IMR-90 (cell line): Measurements from ENCODE around the gene PNPLA5. TPM values are rescaled to one million over a fixed set of nuclear protein-coding genes. Genes with fewer than 3 reads are reported as not detected.

Experiments used
- ATAC-seq: fragments of 200-7000 bp; cut with Tn5 transposase; 2 replicates; pipeline ENCODE4 v1.9.1; 2020; ENCODE audit warnings: low read depth, mild to moderate bottlenecking, moderate library complexity
- BruUV-seq: library from RNA; stranded (reverse); fragments of 400-500 nt; replicated peaks from 2 replicates; lab custom pipeline; 2021; lab: Mats Ljungman, UMichigan
- CTCF ChIA-PET: fragments of 300-600 bp; formaldehyde crosslinking; extraction: SDS; loops from one replicate; lab custom pipeline; 2021; ENCODE audit warnings: antibody characterized with exemption; lab: Yijun Ruan, JAX
- POLR2A ChIA-PET: fragments of 300-600 bp; sonication (Branson Sonifier 250); formaldehyde crosslinking; loops from one replicate; lab custom pipeline; 2022; ENCODE audit warnings: antibody characterized with exemption; ENCODE audit not compliant: unreplicated experiment; lab: Charles Lee
- DNase-seq: peaks from one replicate; pipeline ENCODE4 v3.0.0; 2013
- H2AFZ ChIP-seq: replicated peaks from 2 replicates; pipeline ENCODE3; 2013; ENCODE audit warnings: low read length, mild to moderate bottlenecking; ENCODE audit not compliant: poor library complexity
- H2AK5ac ChIP-seq: 2 replicates; pipeline ENCODE4 v1.6.1; 2013; ENCODE audit warnings: low read depth, low read length, inconsistent platforms
- H2AK9ac ChIP-seq: replicated peaks from 2 replicates; pipeline ENCODE3; 2013; ENCODE audit warnings: mild to moderate bottlenecking, low read depth, low read length, moderate library complexity; ENCODE audit not compliant: poor library complexity
- H2BK120ac ChIP-seq: 2 replicates; pipeline ENCODE4 v1.6.1; 2013; ENCODE audit warnings: low read depth, low read length, inconsistent platforms
- H2BK15ac ChIP-seq: 3 replicates; pipeline ENCODE4 v1.6.1; 2013; ENCODE audit warnings: low read depth, low read length, inconsistent platforms
- H2BK20ac ChIP-seq: 2 replicates; pipeline ENCODE4 v1.6.1; 2013; ENCODE audit warnings: low read depth, mild to moderate bottlenecking, inconsistent platforms, low read length, moderate library complexity
- H2BK5ac ChIP-seq: 2 replicates; pipeline ENCODE4 v1.6.1; 2013; ENCODE audit warnings: mild to moderate bottlenecking, low read depth, low read length, inconsistent platforms; ENCODE audit not compliant: poor library complexity, severe bottlenecking
- H3K14ac ChIP-seq: replicated peaks from 2 replicates; pipeline ENCODE4 v1.6.1; 2013; ENCODE audit warnings: low read depth, low read length, inconsistent platforms
- H3K18ac ChIP-seq: 2 replicates; pipeline ENCODE4 v1.6.1; 2013; ENCODE audit warnings: low read depth, low read length, control low read depth
- H3K23ac ChIP-seq: 2 replicates; pipeline ENCODE4 v1.6.1; 2013; ENCODE audit warnings: low read depth, low read length, inconsistent platforms
- H3K27ac ChIP-seq: 2 replicates; pipeline ENCODE4 v1.5.1; 2013; ENCODE audit warnings: mild to moderate bottlenecking, control low read depth, low read length; ENCODE audit not compliant: insufficient read depth
- H3K27me3 ChIP-seq: 2 replicates; pipeline ENCODE4 v1.6.1; 2013; ENCODE audit warnings: low read length; ENCODE audit not compliant: control insufficient read depth, insufficient read depth
- H3K36me3 ChIP-seq: 2 replicates; pipeline ENCODE4 v1.6.1; 2013; ENCODE audit warnings: low read length, mixed read lengths; ENCODE audit not compliant: control insufficient read depth, insufficient read depth
- H3K4ac ChIP-seq: 2 replicates; pipeline ENCODE4 v1.6.1; 2013; ENCODE audit warnings: low read depth, low read length, inconsistent platforms
- H3K4me1 ChIP-seq: 2 replicates; pipeline ENCODE4 v1.6.1; 2013; ENCODE audit warnings: low read length, mixed read lengths; ENCODE audit not compliant: control insufficient read depth, insufficient read depth
- H3K4me2 ChIP-seq: 2 replicates; pipeline ENCODE4 v1.6.1; 2013; ENCODE audit warnings: low read depth, mild to moderate bottlenecking, control low read depth, low read length, moderate library complexity
- H3K4me3 ChIP-seq: 2 replicates; pipeline ENCODE4 v1.5.1; 2013; ENCODE audit warnings: low read depth, mild to moderate bottlenecking, control low read depth, low read length, moderate library complexity; ENCODE audit not compliant: insufficient read depth
- H3K56ac ChIP-seq: 2 replicates; pipeline ENCODE4 v1.6.1; 2013; ENCODE audit warnings: low read length, inconsistent platforms; ENCODE audit not compliant: insufficient read depth; ENCODE audit errors: extremely low read depth
- H3K79me1 ChIP-seq, 2 experiments: 2 replicates each; pipeline ENCODE4 v1.6.1; 2013; ENCODE audit warnings: low read length in 2 of 2, inconsistent platforms in 1 of 2, low read depth in 1 of 2
- H3K9ac ChIP-seq: 2 replicates; pipeline ENCODE4 v1.6.1; 2013; ENCODE audit warnings: low read depth, low read length, control low read depth
- H3K9me1 ChIP-seq: 2 replicates; pipeline ENCODE4 v1.6.1; 2013; ENCODE audit warnings: low read length, inconsistent platforms; ENCODE audit not compliant: insufficient read depth
- H3K9me3 ChIP-seq: 2 replicates; pipeline ENCODE4 v1.6.1; 2013; ENCODE audit warnings: low read length; ENCODE audit not compliant: control insufficient read depth, insufficient read depth
- H4K20me1 ChIP-seq: 2 replicates; pipeline ENCODE4 v1.6.1; 2013; ENCODE audit warnings: low read length, inconsistent platforms; ENCODE audit not compliant: insufficient read depth
- H4K5ac ChIP-seq: 2 replicates; pipeline ENCODE4 v1.6.1; 2013; ENCODE audit warnings: mild to moderate bottlenecking, low read depth, low read length, control low read depth
- H4K8ac ChIP-seq, 2 experiments: 2 replicates each; pipeline ENCODE4 v1.6.1; 2013; ENCODE audit warnings: low read depth in 2 of 2, low read length in 2 of 2, control low read depth in 1 of 2, inconsistent platforms in 1 of 2
- H4K91ac ChIP-seq: 2 replicates; pipeline ENCODE4 v1.6.1; 2013; ENCODE audit warnings: low read depth, low read length, inconsistent platforms; ENCODE audit not compliant: insufficient read depth
- BHLHE40 ChIP-seq: fragments of 150-350 bp; IDR thresholded peaks from 2 replicates; pipeline ENCODE4 v1.6.1; 2016; ENCODE audit warnings: mild to moderate bottlenecking, low read depth, low read length
- CEBPB ChIP-seq: IDR thresholded peaks from 2 replicates; pipeline ENCODE4 v1.6.1; 2012; ENCODE audit warnings: low read depth, low read length, improper control_type of control experiment
- CHD1 ChIP-seq: IDR thresholded peaks from 2 replicates; pipeline ENCODE4 v1.6.1; 2012; ENCODE audit warnings: low read depth, low read length, improper control_type of control experiment
- FOS ChIP-seq: fragments of 150-350 bp; IDR thresholded peaks from 2 replicates; pipeline ENCODE4 v1.6.1; 2016; ENCODE audit warnings: low read depth, low read length
- MAFK ChIP-seq: IDR thresholded peaks from 2 replicates; pipeline ENCODE4 v1.6.1; 2012; ENCODE audit warnings: low read depth, low read length, improper control_type of control experiment
- MXI1 ChIP-seq: IDR thresholded peaks from 2 replicates; pipeline ENCODE4 v1.6.1; 2012; ENCODE audit warnings: low read depth, mild to moderate bottlenecking, low read length, moderate library complexity, borderline replicate concordance
- POLR2A ChIP-seq: IDR thresholded peaks from 2 replicates; pipeline ENCODE4 v1.6.1; 2012; ENCODE audit warnings: mild to moderate bottlenecking, low read depth, low read length
- RAD21 ChIP-seq: IDR thresholded peaks from 2 replicates; pipeline ENCODE4 v1.6.1; 2012; ENCODE audit warnings: low read length, improper control_type of control experiment
- RCOR1 ChIP-seq: IDR thresholded peaks from 2 replicates; pipeline ENCODE4 v1.6.1; 2012; ENCODE audit warnings: mild to moderate bottlenecking, low read length, improper control_type of control experiment; ENCODE audit not compliant: insufficient replicate concordance
- RFX5 ChIP-seq: IDR thresholded peaks from 2 replicates; pipeline ENCODE4 v1.8.0; 2012; ENCODE audit warnings: low read depth, mild to moderate bottlenecking, low read length, moderate library complexity
- WGBS, 2 experiments: methylation state at CpG; one replicate each; pipeline versions ENCODE4 v1.1.5 to v1.1.7; 2013; ENCODE audit warnings: missing lambda C conversion rate in 2 of 2; ENCODE audit not compliant: insufficient read length in 1 of 2; ENCODE audit errors: extremely low coverage in 2 of 2; 5-methylcytosine and 5-hydroxymethylcytosine counted together
- dilution Hi-C: fragments of 300-500 bp; cut with HindIII; formaldehyde crosslinking; loops from one replicate; pipeline ENCODE4 v1.14.3; 2018; ENCODE audit warnings: low sequenced_read_pairs; ENCODE audit not compliant: unreplicated experiment
- in situ Hi-C: fragments of 300-500 bp; cut with MboI; formaldehyde crosslinking; loops from 3 replicates; pipeline ENCODE4 v1.14.3; 2019; ENCODE audit warnings: low sequenced_read_pairs, inconsistent platforms, mixed read lengths
- intact Hi-C: fragments of 100-400 bp; cut with micrococcal nuclease; formaldehyde crosslinking; loops from 2 replicates; pipeline ENCODE4 v1.10.0; 2022
- polyA plus RNA-seq, 3 experiments: library from polyadenylated mRNA; depleted of rRNA; stranded (reverse); fragments of >200 nt; gene quantifications; 2 replicates each; pipeline ENCODE4 v1.2.3, GENCODE V29; 2012; ENCODE audit warnings: low replicate concordance in 1 of 3
- total RNA-seq: library from RNA; depleted of rRNA; stranded (reverse); fragments of >200 nt; gene quantifications from 2 replicates; pipeline ENCODE4 v1.2.3, GENCODE V29; 2012
- TF ChIP-seq, protein P1 (sequence below): fragments of 150-350 bp; IDR thresholded peaks from 2 replicates; pipeline ENCODE4 v1.6.1; 2016; ENCODE audit warnings: low read depth, mild to moderate bottlenecking, low read length, moderate library complexity, borderline replicate concordance

PNPLA5 gene
- total and polyA plus RNA-seq, 2 of the 4 experiments (the other 2 are of a cell fraction): 0.18 to 0.44 TPM

DNA sequence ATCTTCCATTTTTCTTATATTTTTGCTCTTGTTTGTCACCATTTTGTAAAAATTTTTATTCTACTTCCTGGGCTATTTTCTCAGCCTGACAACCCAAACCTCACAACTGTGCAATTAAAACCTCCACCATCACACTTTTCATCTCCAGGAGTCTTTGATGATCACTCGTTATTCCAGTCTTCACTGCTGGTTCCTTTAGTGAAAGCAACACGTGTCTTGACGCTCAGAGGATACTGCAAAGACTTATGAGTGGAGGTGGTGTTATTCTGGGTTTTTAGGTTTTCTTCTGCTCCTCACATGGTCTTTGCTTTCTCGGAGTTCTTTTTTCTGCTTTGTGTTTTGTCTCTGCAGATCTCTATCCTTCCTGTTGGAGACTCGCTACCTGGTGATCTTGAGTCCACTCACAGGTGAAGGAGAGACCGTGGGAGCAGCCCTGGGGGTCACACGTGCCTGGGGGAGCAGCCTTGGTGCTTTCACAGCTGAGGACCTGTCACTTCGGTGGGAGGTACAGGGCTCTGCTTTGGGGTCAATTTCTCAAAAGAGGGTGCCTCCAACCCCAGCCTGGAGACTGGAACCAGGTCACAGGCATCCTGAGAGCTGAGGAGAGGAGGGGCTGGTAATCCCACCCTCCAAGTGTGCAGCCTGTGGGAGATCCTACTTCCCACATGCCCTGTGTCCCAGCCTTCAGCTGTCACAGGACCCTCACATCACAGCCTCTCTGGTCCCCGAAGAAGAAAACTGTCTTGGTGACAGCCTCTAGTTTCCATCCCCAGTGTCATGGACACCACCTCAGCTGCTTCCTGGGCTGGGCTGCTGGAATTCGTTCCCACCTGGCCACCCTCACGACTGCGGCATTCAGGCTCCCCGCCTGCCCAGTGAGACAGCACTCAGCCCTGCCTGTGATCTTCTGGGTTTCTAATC is 40.5 kb downstream of the PNPLA5 start:
- WGBS, 2 experiments: no CpG with 5 or more reads among the region's 13 CpGs
- Histone ChIP-seq H2BK15ac (no peak overlapping the region), H3K4me2 (no peak overlapping the region), H4K5ac (no peak overlapping the region), H3K4me1 (peaks cover 5% of the 10 kb centered on the region; the same call in 1 of the 2 replicates), H3K9me3 (no peaks in the 10 kb centered on the region), H2AK5ac (no peak overlapping the region), H4K8ac (no peak overlapping the region), H3K4me3 (no peak overlapping the region), H2AK9ac (no peak overlapping the region), H3K4ac (no peak overlapping the region), H3K23ac (no peak overlapping the region), H2BK5ac (no peak overlapping the region), H2BK20ac (no peak overlapping the region), H3K27me3 (peaks cover 1% of the 10 kb centered on the region; the same call in 1 of the 2 replicates), H3K56ac (no peak overlapping the region), H3K9ac (no peak overlapping the region), H3K14ac (no peak overlapping the region), H4K91ac (no peak overlapping the region), H2BK120ac (no peak overlapping the region), H3K27ac (no peak overlapping the region), H3K18ac (no peak overlapping the region), H4K20me1 (peaks cover 17% of the 10 kb centered on the region), H3K9me1 (no peaks in the 10 kb centered on the region), H2AFZ (no peak overlapping the region), H3K79me1 (peaks cover 0 to 5% of the 10 kb centered on the region in 2 experiments; a peak in 1 of 4 replicates), H3K36me3 (no peaks in the 10 kb centered on the region)
- no peak for DNase-seq
- TF ChIP-seq FOS (no peak), MXI1 (no peak), CEBPB (no peak), CHD1 (no peak), RAD21 (no peak), RCOR1 (no peak), POLR2A (no peak), MAFK (no peak), RFX5 (no peak), BHLHE40 (no peak)
- TF ChIP-seq, protein P1, sequence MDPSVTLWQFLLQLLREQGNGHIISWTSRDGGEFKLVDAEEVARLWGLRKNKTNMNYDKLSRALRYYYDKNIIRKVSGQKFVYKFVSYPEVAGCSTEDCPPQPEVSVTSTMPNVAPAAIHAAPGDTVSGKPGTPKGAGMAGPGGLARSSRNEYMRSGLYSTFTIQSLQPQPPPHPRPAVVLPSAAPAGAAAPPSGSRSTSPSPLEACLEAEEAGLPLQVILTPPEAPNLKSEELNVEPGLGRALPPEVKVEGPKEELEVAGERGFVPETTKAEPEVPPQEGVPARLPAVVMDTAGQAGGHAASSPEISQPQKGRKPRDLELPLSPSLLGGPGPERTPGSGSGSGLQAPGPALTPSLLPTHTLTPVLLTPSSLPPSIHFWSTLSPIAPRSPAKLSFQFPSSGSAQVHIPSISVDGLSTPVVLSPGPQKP: no peak
- no TSS peak for BruUV-seq
- in situ Hi-C loops: no loop called here
- dilution Hi-C loops: no loop called here
- intact Hi-C loops: no loop called here
- CTCF ChIA-PET: no interaction called here
- no peak for ATAC-seq
- POLR2A ChIA-PET: no interaction called here
